Heart right ventricle (tissue), 16 donors: Measurements from ENCODE around the gene CADM1. TPM values are rescaled to one million over a fixed set of nuclear protein-coding genes. Genes with fewer than 3 reads are reported as not detected.

ENCODE experiments used
- ATAC-seq, 8 donors: fragments of 200-7000 bp; cut with Tn5 transposase; one replicate each; pipeline ENCODE4 v1.9.1; 2020; ENCODE audit warnings: mild to moderate bottlenecking in 8 of 8, moderate library complexity in 8 of 8, moderate number of reproducible peaks in 1 of 8
- DNase-seq, 2 donors: peaks; one replicate each; pipeline ENCODE4 v3.0.0-alpha.2; 2020
- H3K27ac ChIP-seq, 10 donors: fragments of 200-600 bp; sonication (generic) in 2 of 10; one replicate each; pipeline versions ENCODE4 v1.5.0 to v1.8.0; 2020 to 2022; ENCODE audit warnings: mild to moderate bottlenecking in 3 of 10
- H3K27me3 ChIP-seq, 7 donors: fragments of 200-600 bp; one replicate each; pipeline ENCODE4 v1.8.0; 2021 to 2022; ENCODE audit warnings: mild to moderate bottlenecking in 2 of 7
- H3K36me3 ChIP-seq, 9 donors: fragments of 200-600 bp; sonication (generic) in 1 of 9; one replicate each; pipeline versions ENCODE4 v1.5.0 to v1.8.0; 2020 to 2022; ENCODE audit warnings: mild to moderate bottlenecking in 2 of 9
- H3K4me1 ChIP-seq, 9 donors: fragments of 200-600 bp; sonication (generic) in 1 of 9; one replicate each; pipeline versions ENCODE4 v1.5.0 to v1.8.0; 2020 to 2022; ENCODE audit warnings: mild to moderate bottlenecking in 4 of 9
- H3K4me3 ChIP-seq, 10 donors: fragments of 200-600 bp; sonication (generic) in 2 of 10; one replicate each; pipeline versions ENCODE4 v1.5.0 to v1.8.0; 2020 to 2022; ENCODE audit warnings: mild to moderate bottlenecking in 7 of 10, moderate library complexity in 2 of 10
- H3K9me3 ChIP-seq, 11 donors: fragments of 200-600 bp in 10 of 11; sonication (generic) in 2 of 11; one replicate each; pipeline versions ENCODE4 v1.5.0 to v1.8.0; 2013 to 2022; ENCODE audit warnings: mild to moderate bottlenecking in 2 of 11, control low read depth in 1 of 11, moderate library complexity in 1 of 11
- WGBS, 2 donors: extraction: QIAGEN DNeasy Blood & Tissue Kit; methylation state at CpG; one replicate each; pipeline ENCODE4 v1.1.7; 2013; ENCODE audit warnings: inconsistent platforms in 1 of 2; 5-methylcytosine and 5-hydroxymethylcytosine counted together
- intact Hi-C, 10 donors: fragments of 100-400 bp; cut with DNase I; formaldehyde crosslinking; loops; one replicate each; pipeline versions ENCODE4 v1.11.1 to v1.14.2; 2022
- polyA plus RNA-seq, 2 donors: library from polyadenylated mRNA; stranded (reverse); fragments of 200-250 nt; gene quantifications; one replicate each; pipeline ENCODE4 v1.2.3, GENCODE V29; 2013
- total RNA-seq, 10 donors: library from RNA; stranded (reverse); fragmentation: NEBNext Ultra II Directional in 3 of 10; extraction: Animal tissue kit (Norgen Biotek cat#: 25700) in 3 of 10; gene quantifications; one replicate each; pipeline versions ENCODE4 v1.2.1 to v1.2.4, GENCODE V29; 2021 to 2023
- TF ChIP-seq, protein P1 (sequence below), 9 donors: fragments of 200-600 bp; sonication (generic) in 2 of 9; IDR thresholded peaks; one replicate each; pipeline versions ENCODE4 v1.5.0 to v1.8.0; 2021 to 2022; ENCODE audit warnings: antibody characterized with exemption in 9 of 9, mild to moderate bottlenecking in 5 of 9, moderate library complexity in 1 of 9
- donor health status: Arrhythmogenic right ventricular cardiomyopathy.
- donor health status: ischemic (EF 13 %, LVEDD 7.1; RV severe dilation, severe dysfunction).
- donor health status: healthy with polysubstance abuse.
- donor health status: DM: no; HTN: yes; CAD: no.
- donor health status: DM: no; HTN: no; CAD: no.
- donor health status: ischemic (EF 25% LVEDD 6.9; RV normal size, moderate dysfunction).
- donor health status: ischemic (EF 25% LVEDD 5.7; RV mildly dilated, moderate dysfunction).
- donor health status: healthy.
- donor health status: DM: yes; HTN: yes; CAD: no.
- donor health status: Ischemic cardiomyopathy.
- donor health status: ischemic (EF 35%, LVEDD 5.7; RV mildly dilated, moderate dysfunction).
- donor health status: nonischemic (EF 11% LVEDD 7.7; RV severe dilation, severe dysfunction).
- donor health status: DM: yes; HTN: yes; CAD: no.
- donor health status: PGD.
- donor health status: ischemic (EF 29% LVEDD 5.4; RV normal size, mild dysfunction).
- donor health status: nonischemic (EF 23%, LVEDD 6.1; RV moderate dilation, normal function).

CADM1 gene
- total and polyA plus RNA-seq, 12 donors: 10.2 to 83.0 (median 41.4) TPM

- WGBS, 2 donors: 87 to 89% methylated on average over 5 of the region's 5 CpGs
- no peak for DNase-seq
- Histone ChIP-seq H3K4me3 (no peak overlapping the region), H3K27me3 (peaks cover 0 to 6% (median under 1%) of the 10 kb centered on the region in 7 donors), H3K4me1 (no peaks in the 10 kb centered on the region), H3K9me3 (no peaks in the 10 kb centered on the region), H3K36me3 (no peaks in the 10 kb centered on the region), H3K27ac (no peak overlapping the region)
- no peak for ATAC-seq
- TF ChIP-seq, protein P1, sequence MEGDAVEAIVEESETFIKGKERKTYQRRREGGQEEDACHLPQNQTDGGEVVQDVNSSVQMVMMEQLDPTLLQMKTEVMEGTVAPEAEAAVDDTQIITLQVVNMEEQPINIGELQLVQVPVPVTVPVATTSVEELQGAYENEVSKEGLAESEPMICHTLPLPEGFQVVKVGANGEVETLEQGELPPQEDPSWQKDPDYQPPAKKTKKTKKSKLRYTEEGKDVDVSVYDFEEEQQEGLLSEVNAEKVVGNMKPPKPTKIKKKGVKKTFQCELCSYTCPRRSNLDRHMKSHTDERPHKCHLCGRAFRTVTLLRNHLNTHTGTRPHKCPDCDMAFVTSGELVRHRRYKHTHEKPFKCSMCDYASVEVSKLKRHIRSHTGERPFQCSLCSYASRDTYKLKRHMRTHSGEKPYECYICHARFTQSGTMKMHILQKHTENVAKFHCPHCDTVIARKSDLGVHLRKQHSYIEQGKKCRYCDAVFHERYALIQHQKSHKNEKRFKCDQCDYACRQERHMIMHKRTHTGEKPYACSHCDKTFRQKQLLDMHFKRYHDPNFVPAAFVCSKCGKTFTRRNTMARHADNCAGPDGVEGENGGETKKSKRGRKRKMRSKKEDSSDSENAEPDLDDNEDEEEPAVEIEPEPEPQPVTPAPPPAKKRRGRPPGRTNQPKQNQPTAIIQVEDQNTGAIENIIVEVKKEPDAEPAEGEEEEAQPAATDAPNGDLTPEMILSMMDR (IDR thresholded peaks at IDR 0.05): no peak
- intact Hi-C loops: no loop called here
Measured at GRCh38 chr11:115144014-115144413, 360.2 kb downstream of the CADM1 start.

DNA sequence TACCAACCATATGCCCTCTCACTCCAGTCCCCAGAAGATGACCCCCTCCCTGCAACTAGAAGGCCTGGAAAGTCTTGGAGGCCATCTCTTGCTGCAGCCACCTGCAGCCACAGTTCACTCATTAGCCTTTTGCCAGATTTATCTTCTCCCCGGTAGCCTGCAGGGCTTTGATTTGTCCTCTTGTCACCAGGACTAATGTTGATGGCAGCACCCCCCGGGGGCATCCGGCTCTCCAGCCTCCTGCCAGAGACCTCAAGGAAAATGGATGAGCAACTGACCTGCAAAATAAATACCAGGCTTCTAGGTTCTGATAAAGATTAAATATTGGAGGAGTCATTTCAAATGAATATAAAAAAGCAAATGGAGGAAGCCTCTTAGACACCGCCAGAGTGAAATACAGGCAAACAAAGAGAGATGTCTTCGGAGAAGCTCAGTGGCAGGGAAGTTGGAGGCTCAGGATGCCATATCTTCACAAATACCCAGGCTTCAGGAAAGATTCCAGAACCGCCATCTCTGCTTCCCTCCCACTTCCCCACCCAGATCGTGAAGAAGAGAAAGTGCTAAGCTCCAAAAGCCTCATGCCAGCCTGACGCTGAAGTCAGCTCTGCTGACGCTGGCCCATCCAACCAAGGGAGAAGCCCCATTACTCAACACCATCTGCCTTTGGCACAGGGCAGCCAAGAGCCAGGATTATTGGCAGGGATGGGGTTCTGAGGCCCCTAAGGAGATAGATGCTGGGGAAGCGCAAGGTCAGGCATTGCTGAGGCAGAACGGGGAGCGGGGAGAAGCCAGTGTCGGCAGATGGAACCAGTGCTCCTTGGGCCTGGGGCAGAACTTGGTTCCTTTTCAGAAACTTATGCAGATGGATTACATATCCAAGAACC, 362.7 kb downstream of the CADM1 start:
- Histone ChIP-seq H3K4me1 (no peaks in the 10 kb centered on the region), H3K4me3 (no peak overlapping the region), H3K27ac (no peak overlapping the region), H3K27me3 (peaks cover 0 to 7% (median 3%) of the 10 kb centered on the region in 7 donors), H3K36me3 (no peaks in the 10 kb centered on the region), H3K9me3 (no peaks in the 10 kb centered on the region)
- TF ChIP-seq, protein P1 (IDR thresholded peaks at IDR 0.05): no peak
- ATAC-seq: no peak
- DNase-seq: no peak
- WGBS, 2 donors: 83% methylated on average over 13 of the region's 13 CpGs
- intact Hi-C loops: no loop called here

DNA sequence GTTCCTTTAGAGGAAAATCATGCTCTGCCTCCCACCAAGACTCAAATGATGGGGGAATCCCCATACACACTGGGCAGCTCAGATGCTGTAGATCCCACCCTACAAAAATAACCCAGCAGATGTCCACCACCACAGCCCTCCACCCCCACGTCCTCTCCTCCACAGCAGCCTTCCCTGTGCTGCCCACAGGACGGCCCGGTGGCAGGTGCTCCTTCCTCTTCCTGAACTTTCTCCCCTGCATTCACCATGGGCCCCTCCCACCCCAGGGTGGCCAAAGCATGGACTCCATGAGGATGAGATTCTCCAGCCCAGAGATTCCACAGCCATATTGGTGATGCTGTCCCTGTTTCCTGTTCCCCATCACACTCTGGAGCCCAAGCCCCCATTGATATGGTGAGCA, 368.3 kb downstream of the CADM1 start:
- H3K27ac ChIP-seq: no peak overlapping the region
- TF ChIP-seq, protein P1 (IDR thresholded peaks at IDR 0.05): no peak
- H3K9me3 ChIP-seq: no peaks in the 10 kb centered on the region
- no peak for ATAC-seq
- H3K27me3 ChIP-seq: peaks cover 0 to 7% (median 0%) of the 10 kb centered on the region in 7 donors
- H3K4me1 ChIP-seq: no peaks in the 10 kb centered on the region
- no peak overlapping the region for H3K4me3 ChIP-seq
- 68 to 69% methylated on average over 3 of the region's 3 CpGs for WGBS, 2 donors
- no peak for DNase-seq
- no peaks in the 10 kb centered on the region for H3K36me3 ChIP-seq
- intact Hi-C loops: no loop called here

DNA sequence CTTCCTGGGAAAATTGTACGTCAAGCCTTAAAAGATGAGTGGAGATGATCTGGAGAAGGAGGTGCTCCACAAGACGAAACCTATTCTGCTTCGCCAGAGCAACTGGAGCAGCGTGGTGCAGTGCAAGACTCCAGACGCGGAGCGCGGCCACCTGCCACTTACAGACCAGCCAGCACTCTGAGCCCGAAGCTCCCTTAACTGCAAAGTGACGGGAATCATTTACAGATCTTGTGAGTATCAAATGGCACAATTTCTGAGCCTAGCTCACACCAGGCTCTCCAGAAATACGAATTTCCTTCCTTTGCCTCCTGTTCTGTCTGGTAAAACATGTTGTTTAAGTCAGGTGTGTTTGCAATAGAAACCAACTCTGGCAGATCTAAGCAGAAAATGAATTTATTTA, 369.3 kb downstream of the CADM1 start:
- intact Hi-C loops: no loop called here
- WGBS, 2 donors: 91 to 92% methylated on average over 11 of the region's 11 CpGs
- Histone ChIP-seq H3K9me3 (no peaks in the 10 kb centered on the region), H3K27ac (no peak overlapping the region), H3K36me3 (no peaks in the 10 kb centered on the region), H3K27me3 (peaks cover 0 to 7% (median 0%) of the 10 kb centered on the region in 7 donors), H3K4me3 (no peak overlapping the region), H3K4me1 (no peaks in the 10 kb centered on the region)
- TF ChIP-seq, protein P1 (IDR thresholded peaks at IDR 0.05): no peak
- DNase-seq (no peak), ATAC-seq (no peak)
